Ovary (tissue), 9 donors: ENCODE data around the gene PRICKLE4. TPM values are rescaled to one million over a fixed set of nuclear protein-coding genes. Genes with fewer than 3 reads are reported as not detected.

Source experiments
- DNase-seq, 5 donors: peaks; one replicate each; pipeline ENCODE4 v3.0.0-alpha.2; 2019 to 2020
- H3K27ac ChIP-seq, 2 donors: fragments of 200-600 bp; one replicate each; pipeline versions ENCODE4 v1.5.1 to v1.8.0; 2019 to 2022
- H3K27me3 ChIP-seq: fragments of 200-600 bp; one replicate; pipeline ENCODE4 v1.8.0; 2022
- H3K36me3 ChIP-seq: fragments of 200-600 bp; sonication (generic); one replicate; pipeline ENCODE4 v1.5.1; 2019
- H3K4me1 ChIP-seq: one replicate; pipeline ENCODE4 v1.8.1; 2013; ENCODE audit warnings: mild to moderate bottlenecking, moderate library complexity; ENCODE audit not compliant: insufficient read depth
- H3K4me3 ChIP-seq: fragments of 200-600 bp; sonication (generic); one replicate; pipeline ENCODE4 v1.5.1; 2017
- H3K9me3 ChIP-seq, 2 donors: fragments of 200-600 bp in 1 of 2; sonication (generic) in 1 of 2; one replicate each; pipeline versions ENCODE4 v1.5.1 to v1.8.1; 2013 to 2019; ENCODE audit warnings: mild to moderate bottlenecking in 1 of 2, moderate library complexity in 1 of 2
- EP300 ChIP-seq: sonication (generic); formaldehyde crosslinking; IDR thresholded peaks from one replicate; pipeline ENCODE4 v1.6.1; 2017; ENCODE audit warnings: antibody characterized with exemption
- POLR2A ChIP-seq: fragments of 450-650 bp; IDR thresholded peaks from one replicate; pipeline ENCODE4 v1.6.1; 2017; ENCODE audit warnings: antibody characterized with exemption, mild to moderate bottlenecking, moderate library complexity
- WGBS, 3 donors: extraction: QIAGEN DNeasy Blood & Tissue Kit in 1 of 3; methylation state at CpG; one replicate each; pipeline versions ENCODE4 v1.1.5 to v1.1.7; 2013 to 2017; 5-methylcytosine and 5-hydroxymethylcytosine counted together
- intact Hi-C, 4 donors: fragments of 100-400 bp; cut with DNase I; formaldehyde crosslinking; loops; one replicate each; pipeline versions ENCODE4 v1.11.0 to v1.15.1; 2022 to 2023
- polyA plus RNA-seq, 2 donors: library from polyadenylated mRNA; stranded (reverse); fragments of 200-250 nt in 1 of 2; fragments of 350-450 nt in 1 of 2; fragmentation: Illumina TruSeq in 1 of 2; extraction: RNeasy Lipid Tissue Mini Kit (QIAGEN cat#74804) in 1 of 2; gene quantifications; one replicate each; pipeline ENCODE4 v1.2.3, GENCODE V29; 2013 to 2014
- total RNA-seq, 7 donors: library from RNA; depleted of rRNA in 2 of 7; stranded (reverse); fragments of >200 nt in 2 of 7; fragmentation: NEBNext Ultra II Directional in 3 of 7; extraction: Animal tissue kit (Norgen Biotek cat#: 25700) in 3 of 7; gene quantifications; one replicate each; pipeline versions ENCODE4 v1.1.0 to v1.2.4, GENCODE V29; 2016 to 2023
- TF ChIP-seq, protein P1 (sequence below), 3 donors: fragments of 450-650 bp in 2 of 3; fragments of 200-600 bp in 1 of 3; IDR thresholded peaks; one replicate each; pipeline versions ENCODE4 v1.5.1 to v1.8.0; 2016 to 2022; ENCODE audit warnings: antibody characterized with exemption in 3 of 3, mild to moderate bottlenecking in 1 of 3
- donor health status: DM: no; HTN: no; CAD: no; lungs with moderate emphysema.
- donor health status: DM: no; HTN: no; CAD: no.
- donor health status: Bipolar disorder and iron deficiency.
- donor health status: DM: yes; HTN: yes; CAD: no.
- donor health status: DM: no; HTN: no; CAD: no.
- donor health status: DM: yes; HTN: yes; CAD: no.

Gene PRICKLE4
- total and polyA plus RNA-seq, 9 donors, result 1.5 to 7.3 (median 3.0) TPM

DNA sequence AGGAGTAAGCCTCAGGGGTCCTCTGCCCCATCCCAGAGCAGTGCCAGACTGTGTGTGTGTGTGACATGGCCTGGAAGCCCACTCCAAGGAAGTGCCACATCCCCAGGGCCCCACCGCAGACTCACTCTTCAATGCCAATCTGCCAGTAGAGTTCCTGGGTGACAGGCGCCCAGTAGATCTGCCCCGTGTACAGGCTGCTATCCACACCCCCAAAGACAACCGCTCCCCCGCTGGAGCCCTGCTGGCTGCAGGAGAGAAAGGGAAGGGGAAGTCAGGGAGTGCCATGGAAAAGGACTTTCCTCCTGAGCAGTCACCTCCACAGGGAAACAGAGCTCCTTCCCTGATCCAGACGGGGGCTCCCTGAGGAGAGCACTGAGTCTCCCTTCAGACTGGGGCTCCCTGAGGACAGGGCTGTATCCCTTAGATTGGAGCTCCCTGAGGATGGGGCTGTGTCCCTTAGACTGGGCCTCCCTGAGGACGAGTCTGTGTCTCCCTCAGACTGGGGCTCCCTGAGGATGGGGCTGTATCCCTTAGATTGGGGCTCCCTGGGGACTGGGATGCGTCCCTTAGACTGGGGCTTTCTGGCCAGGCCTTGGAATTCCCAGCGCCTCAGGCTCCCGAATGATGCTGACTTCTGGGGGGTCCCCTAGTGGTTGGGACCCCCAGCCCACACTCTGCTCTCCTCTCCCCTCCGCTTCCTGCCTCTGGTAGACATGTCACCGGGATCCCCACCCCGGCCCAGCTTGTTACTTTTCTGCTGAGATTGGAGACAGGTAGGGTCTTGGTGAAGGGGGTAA is 40.0 kb upstream of the PRICKLE4 start:
- Histone ChIP-seq H3K9me3 (no peaks in the 10 kb centered on the region), H3K4me1 (no peaks in the 10 kb centered on the region), H3K36me3 (no peaks in the 10 kb centered on the region), H3K27ac (no peak overlapping the region), H3K27me3 (no peaks in the 10 kb centered on the region), H3K4me3 (no peak overlapping the region)
- no peak for TF ChIP-seq EP300
- DNase-seq, result no peak
- intact Hi-C loops, result no loop called here
- 78 to 84% (median 81%) methylated on average over 13 of the region's 13 CpGs for WGBS, 3 donors

DNA sequence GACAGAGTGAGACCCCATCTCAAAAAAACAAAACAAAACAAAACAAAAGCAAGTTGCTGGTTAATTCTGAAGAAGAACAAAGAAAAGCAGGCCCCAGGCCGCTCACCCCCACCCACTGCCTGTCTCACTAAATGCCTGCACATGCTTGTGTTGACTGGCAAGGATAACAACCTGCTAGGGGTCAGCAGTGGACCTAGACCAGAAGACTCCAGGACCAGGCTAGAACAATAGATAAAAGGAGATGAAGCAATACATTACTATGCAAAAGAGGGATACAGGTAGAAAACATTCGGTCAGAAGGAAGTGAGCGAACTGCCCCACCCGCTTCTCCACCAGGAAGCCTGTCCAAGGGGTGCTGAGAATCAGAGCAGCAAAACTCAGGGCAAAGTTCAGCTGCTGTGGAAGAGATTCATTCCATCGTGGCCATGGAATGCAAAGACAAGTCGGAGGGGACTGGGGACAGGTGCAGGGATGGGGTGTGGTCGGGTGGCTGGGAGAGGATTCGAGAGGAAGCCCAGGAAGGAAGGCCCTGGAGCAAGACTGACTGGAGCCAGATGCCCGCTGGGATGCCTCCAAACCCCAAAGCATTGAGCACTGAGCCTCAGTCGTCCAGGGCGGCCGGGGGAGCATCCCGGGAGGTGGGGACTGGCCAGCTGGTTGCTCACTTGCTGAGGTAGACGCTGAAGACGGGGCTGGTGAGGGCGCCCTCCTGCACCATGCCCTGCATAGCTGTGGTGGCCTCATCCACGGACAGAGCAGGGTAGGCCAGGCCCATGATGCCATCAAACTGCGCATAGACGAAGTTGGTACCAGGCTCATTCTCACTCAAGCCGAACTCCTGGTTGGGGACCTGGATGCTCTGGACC is 38.7 kb upstream of the PRICKLE4 start:
- no peak overlapping the region for H3K27ac ChIP-seq
- H3K9me3 ChIP-seq, result no peaks in the 10 kb centered on the region
- H3K27me3 ChIP-seq, result no peaks in the 10 kb centered on the region
- no peak for DNase-seq
- intact Hi-C loops, result no loop called here
- no peak overlapping the region for H3K4me3 ChIP-seq
- WGBS, 3 donors, result 81 to 82% (median 82%) methylated on average over 20 of the region's 20 CpGs
- TF ChIP-seq POLR2A (no peak), EP300 (no peak)
- TF ChIP-seq, protein P1, sequence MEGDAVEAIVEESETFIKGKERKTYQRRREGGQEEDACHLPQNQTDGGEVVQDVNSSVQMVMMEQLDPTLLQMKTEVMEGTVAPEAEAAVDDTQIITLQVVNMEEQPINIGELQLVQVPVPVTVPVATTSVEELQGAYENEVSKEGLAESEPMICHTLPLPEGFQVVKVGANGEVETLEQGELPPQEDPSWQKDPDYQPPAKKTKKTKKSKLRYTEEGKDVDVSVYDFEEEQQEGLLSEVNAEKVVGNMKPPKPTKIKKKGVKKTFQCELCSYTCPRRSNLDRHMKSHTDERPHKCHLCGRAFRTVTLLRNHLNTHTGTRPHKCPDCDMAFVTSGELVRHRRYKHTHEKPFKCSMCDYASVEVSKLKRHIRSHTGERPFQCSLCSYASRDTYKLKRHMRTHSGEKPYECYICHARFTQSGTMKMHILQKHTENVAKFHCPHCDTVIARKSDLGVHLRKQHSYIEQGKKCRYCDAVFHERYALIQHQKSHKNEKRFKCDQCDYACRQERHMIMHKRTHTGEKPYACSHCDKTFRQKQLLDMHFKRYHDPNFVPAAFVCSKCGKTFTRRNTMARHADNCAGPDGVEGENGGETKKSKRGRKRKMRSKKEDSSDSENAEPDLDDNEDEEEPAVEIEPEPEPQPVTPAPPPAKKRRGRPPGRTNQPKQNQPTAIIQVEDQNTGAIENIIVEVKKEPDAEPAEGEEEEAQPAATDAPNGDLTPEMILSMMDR (IDR thresholded peaks at IDR 0.05), result no peak
- H3K4me1 ChIP-seq, result no peaks in the 10 kb centered on the region
- no peaks in the 10 kb centered on the region for H3K36me3 ChIP-seq

DNA sequence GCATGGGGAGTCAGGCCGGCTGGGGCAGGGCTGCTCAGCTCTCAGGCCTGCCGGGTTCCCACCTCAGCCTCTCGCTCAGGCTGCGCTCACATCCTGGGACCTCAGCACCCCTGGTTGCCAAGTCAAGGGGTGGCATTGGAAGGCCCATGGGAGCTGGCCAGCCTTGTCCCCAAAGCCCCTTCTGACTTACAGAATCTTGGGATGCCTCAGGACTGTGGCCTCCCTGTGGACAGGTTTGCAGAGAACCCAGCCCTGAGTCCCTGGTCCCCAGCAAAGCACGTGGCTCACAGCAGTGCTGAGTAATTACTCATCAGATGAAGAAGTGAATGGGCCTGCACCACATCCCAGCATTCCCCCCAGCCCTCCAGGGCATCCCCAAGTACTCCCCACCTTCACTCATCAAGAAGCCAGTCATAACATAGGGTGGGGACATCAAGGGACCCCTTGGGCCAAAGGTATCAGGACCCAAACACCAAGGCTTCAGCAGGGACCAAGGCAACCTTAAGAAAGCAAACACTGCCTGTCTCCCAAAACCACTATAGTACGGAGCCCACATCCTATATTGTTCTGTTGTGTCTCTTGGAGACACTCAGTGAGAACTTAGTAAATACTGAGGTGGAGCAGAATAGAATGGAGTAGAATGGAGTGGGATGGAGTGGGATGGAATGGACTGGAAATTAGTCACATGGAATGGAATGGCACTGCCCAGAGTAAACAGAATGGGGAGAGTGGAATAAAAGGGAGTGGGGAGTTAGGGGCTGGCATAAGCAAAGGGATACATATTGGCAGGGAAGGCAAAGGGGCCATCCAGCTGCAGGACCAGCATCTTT is 37.0 kb upstream of the PRICKLE4 start:
- Histone ChIP-seq H3K27me3 (no peaks in the 10 kb centered on the region), H3K9me3 (no peaks in the 10 kb centered on the region), H3K4me3 (no peak overlapping the region), H3K4me1 (no peaks in the 10 kb centered on the region), H3K27ac (no peak overlapping the region), H3K36me3 (no peaks in the 10 kb centered on the region)
- intact Hi-C loops, result no loop called here
- no peak for TF ChIP-seq POLR2A
- TF ChIP-seq EP300, result no peak
- TF ChIP-seq, protein P1 (IDR thresholded peaks at IDR 0.05), result no peak
- 83 to 86% (median 85%) methylated on average over 6 of the region's 6 CpGs for WGBS, 3 donors
- no peak for DNase-seq

GRCh38 chr6:41744236-41744787 is 36.3 kb upstream of the PRICKLE4 start:
- H3K36me3 ChIP-seq, result no peaks in the 10 kb centered on the region
- DNase-seq, result no peak
- WGBS, 3 donors, result 82 to 89% (median 82%) methylated on average over 7 of the region's 7 CpGs
- H3K27me3 ChIP-seq, result no peaks in the 10 kb centered on the region
- no peak overlapping the region for H3K27ac ChIP-seq
- no peaks in the 10 kb centered on the region for H3K9me3 ChIP-seq
- no peak overlapping the region for H3K4me3 ChIP-seq
- TF ChIP-seq EP300, result no peak
- TF ChIP-seq, protein P1 (IDR thresholded peaks at IDR 0.05), result no peak
- TF ChIP-seq POLR2A, result no peak
- intact Hi-C loops, result no loop called here
- H3K4me1 ChIP-seq, result no peaks in the 10 kb centered on the region
